HuH-7.5 (cell line): Measurements from ENCODE around the gene MYO1B.

Experiments
- DNase-seq: peaks from one replicate; pipeline ENCODE4 v3.0.0; 2011; ENCODE audit warnings: low spot score

The MYO1B gene

DNA sequence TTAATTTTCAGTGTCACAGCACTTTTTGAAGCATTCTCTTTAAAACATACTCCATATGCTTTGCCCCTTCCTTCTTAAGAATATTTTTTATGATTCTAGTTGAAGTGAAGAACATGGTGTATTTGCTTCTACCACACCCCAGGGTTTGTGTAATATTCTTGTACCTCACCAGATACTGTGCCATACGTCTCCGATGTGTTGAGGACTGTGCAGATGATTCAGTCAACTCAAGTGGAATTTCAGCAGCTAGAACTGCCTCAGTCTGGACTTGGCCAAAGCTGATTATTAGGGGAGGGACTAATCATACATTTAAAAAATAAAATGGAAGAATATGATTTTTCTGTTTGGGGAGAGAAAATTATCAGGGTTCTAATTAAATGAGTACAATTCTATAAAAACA lies 115.7 kb downstream of the MYO1B start:
- DNase-seq = no peak

- DNase-seq = no peak
Measured at GRCh38 chr2:191362841-191363240, 117.6 kb downstream of the MYO1B start.

DNA sequence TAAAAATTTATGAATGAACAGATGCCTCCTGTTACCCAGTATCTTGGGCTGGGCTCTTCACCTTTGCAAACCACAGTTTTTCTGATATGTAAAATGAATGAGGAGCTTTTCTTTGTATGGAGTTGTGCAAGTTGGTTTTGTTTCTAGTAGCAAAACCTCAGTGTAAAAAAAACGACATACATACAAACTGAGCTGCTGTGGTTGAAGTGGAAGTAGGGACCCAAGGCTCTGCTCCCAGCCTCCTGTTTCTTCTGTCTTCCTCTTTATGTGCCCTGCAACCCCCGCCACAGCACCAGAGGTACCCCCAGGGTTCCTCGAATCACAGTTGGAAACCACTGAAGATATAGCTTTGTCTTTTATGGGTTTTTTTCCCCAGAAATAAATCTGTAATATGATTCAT lies 118.1 kb downstream of the MYO1B start:
- DNase-seq = no peak

DNA sequence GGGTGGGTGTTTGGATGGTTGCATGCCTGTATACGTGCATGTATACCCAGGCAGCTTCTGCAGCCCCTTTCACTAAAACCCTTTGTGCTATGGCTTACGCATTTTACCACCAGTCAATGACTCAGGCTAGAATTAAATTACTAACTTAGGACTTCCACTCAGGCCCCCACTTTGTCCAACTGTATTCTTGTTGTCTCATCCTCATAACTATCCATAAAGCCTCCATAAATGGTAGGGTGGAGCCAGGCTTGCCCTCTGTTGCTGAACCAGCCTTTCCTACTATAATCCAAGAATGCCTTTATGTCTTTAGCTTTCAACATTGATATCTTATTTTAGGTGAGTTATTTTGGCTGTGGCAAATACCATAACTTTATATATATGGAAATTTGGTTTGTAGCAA lies 119.9 kb downstream of the MYO1B start:
- DNase-seq = no peak

- no peak for DNase-seq
Measured at GRCh38 chr2:191366199-191366598, 121.0 kb downstream of the MYO1B start.

- DNase-seq = no peak
Measured at GRCh38 chr2:191369034-191369433, 123.8 kb downstream of the MYO1B start.

- no peak for DNase-seq
Measured at GRCh38 chr2:191374366-191374765, 129.2 kb downstream of the MYO1B start.

- no peak for DNase-seq
Measured at GRCh38 chr2:191374939-191375338, 129.7 kb downstream of the MYO1B start.

- no peak for DNase-seq
Measured at GRCh38 chr2:191376981-191377629, 131.9 kb downstream of the MYO1B start.

GRCh38 chr2:191379375-191379774 lies 134.2 kb downstream of the MYO1B start:
- no peak for DNase-seq

- peak; percentile 36 for DNase-seq
Measured at GRCh38 chr2:191382801-191383200, 137.6 kb downstream of the MYO1B start.

- DNase-seq = no peak
Measured at GRCh38 chr2:191383486-191383885, 138.3 kb downstream of the MYO1B start.

DNA sequence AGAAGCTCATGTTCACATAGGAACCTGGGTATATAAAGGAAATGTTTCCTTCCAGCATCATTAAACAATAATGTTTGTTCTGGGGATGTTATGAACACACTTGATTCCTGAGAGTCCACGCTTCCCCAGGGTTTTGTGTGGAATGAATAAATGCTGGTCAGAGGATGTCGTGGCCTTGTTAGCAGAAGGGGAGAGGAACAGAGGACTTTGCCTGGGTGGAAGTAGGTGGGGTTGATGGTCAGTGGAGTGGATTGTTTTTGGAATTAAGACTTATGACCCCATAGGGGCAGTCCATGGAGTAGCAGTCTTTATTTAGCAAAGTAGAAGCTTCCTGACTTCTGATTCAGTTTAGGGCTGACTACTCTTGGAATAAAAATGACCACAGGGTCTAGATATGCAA lies 139.6 kb downstream of the MYO1B start:
- DNase-seq = no peak

GRCh38 chr2:191385416-191386160 lies 140.4 kb downstream of the MYO1B start:
- DNase-seq = no peak

- DNase-seq = no peak
Measured at GRCh38 chr2:191386938-191387536, 141.8 kb downstream of the MYO1B start.

- DNase-seq = no peak
Measured at GRCh38 chr2:191389288-191389687, 144.1 kb downstream of the MYO1B start.

DNA sequence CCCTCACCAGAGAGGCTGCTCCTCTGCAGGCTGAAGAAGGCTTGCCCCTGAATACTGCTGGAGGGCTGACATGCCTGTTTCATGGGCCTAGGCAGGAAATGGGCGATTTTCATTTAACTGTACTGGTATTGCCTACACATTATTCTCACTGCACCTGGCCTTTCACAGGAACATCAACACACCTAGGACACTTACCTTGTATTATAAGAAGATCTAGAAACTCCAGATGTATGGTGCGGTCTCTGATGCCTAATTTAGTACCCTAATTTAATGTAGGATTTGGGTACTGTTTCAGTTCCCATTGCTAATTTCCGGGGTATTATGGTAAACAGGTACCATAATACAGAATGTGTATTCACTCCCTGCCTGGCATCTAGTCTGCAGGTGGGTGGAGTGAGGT lies 146.0 kb downstream of the MYO1B start:
- DNase-seq = no peak

- no peak for DNase-seq
Measured at GRCh38 chr2:191394043-191394442, 148.8 kb downstream of the MYO1B start.

- no peak for DNase-seq
Measured at GRCh38 chr2:191396794-191397193, 151.6 kb downstream of the MYO1B start.

GRCh38 chr2:191399601-191400000 lies 154.4 kb downstream of the MYO1B start:
- no peak for DNase-seq

DNA sequence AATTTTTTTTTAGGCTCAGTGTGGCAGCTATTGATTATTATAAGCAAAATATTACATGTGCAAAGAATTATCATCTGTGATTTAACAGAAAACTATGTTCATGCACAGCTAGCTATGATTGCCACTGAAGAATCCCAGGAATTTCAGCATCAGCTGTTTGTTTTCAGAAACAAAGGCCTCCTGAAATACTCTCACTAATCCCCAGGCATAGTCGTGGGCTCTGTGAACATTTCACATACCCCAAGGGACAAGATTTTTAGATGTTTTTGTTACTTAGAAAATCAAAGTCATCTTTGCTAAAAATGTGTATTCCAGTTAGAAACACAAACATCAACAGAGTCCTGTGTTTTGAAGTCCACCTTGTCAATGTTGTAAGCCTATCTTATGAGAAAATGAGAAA lies 156.1 kb downstream of the MYO1B start:
- DNase-seq = peak; percentile 28

DNA sequence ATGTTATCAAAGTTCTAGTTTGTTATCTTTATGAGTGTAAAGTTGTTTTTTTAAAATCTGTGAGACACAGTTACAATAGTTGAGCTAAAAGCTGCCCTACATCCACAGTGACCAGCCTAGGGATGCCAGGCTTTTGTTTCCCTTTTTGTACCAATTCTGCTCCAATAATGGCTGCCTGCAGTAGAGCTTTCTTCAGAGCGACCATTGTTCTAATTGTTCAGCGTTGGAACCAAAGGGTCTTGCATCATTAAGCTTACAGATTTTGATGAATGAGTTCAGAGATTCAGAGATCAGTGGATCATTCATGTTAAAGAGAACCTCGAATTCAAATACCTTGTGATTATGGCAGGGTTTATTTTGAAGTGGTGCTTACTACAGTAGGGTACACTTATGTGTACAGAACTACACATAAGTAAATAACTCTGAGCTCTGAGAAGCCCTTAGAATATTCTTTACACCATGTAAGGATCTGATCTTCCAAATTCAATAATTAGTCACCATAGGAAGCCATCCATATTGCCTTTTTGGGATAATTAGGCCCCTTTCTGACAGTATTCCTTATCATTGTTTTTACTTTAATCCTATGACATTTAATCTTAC lies 157.9 kb downstream of the MYO1B start:
- DNase-seq = no peak

- no peak for DNase-seq
Measured at GRCh38 chr2:191404568-191404991, 159.4 kb downstream of the MYO1B start.
